ENCODE results near the gene TUBB1.
"Not testable (repeated sequence)": the region's sequence is repeated elsewhere in the genome, so short reads cannot be mapped to it uniquely, and the experiment has no call there.

TUBB1 gene

GRCh38 chr20:59006864-59007664 lies 12.2 kb upstream of the TUBB1 start, which contains the start of gene CTSZ:
Gene CTSZ, minus strand, starts transcription at chr20:59007254. Its CDS starts 126 bp downstream, at chr20:59007128.
- DNase-seq, result peak; percentile 74

GRCh38 chr20:59007665-59008511 lies 11.3 kb upstream of the TUBB1 start:
- DNase-seq, result peak; percentile 83

DNA sequence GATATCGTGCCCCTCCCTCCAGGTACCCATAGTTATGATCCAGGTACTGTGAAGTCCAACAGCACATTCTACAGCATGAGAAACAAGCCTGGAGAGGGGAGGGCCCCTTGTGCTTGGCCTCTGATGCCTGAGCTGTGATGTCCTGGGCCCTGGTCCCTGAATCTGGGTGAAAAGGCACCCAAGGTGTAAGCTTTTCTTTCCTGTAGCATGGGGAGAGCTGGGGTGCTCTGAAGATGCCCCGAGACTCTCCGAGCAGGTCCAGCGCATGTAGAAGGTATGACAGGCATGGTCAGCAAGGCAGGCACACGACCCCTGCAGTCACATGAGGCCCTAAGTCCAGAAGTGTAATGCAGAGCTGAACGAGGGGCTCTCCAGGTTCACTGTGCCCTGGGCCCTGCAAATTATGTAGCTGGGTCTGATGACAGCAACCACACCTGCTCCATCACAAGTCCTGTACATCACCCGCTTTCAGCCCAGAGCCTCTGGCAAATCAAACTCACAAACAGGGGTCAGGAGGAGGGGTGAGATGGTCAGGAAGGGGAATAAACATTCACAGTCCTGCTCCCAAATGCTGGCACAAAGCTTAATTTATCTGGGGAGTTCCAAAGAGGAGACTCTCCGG lies 10.4 kb upstream of the TUBB1 start:
- DNase-seq, result no peak

DNA sequence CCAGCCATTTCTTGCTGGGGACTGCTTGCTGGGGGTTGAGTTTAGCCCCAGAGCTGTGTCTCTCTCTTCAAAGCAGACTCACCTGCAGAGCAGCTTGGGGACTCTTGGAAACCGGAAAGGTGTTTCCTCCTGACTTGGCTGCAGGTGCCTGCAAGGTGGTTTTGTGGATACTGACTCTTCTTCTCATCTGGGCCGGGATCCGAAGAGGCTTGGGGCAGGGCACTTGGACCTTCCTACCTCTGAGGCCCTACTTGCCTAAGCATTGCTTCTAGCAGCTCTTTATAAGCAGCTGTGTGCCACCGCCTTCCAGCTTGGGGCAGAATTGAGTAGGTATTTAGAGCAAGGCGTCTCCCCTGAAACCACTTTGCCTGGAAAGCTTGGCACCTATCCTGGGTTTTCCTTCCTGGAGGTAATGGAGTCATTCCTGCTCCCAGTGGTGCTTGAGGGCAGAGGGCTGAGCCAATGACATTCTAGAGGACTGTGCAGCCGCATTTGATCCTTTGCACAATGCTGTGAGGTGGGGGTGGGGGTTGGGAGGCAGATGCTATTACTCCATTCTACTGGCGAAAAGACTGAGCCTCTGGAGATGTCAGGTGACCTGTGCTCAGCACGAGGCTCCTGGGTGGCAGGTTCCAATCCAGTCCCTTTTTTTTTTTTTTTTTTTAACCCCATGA lies 8.8 kb upstream of the TUBB1 start:
- peak; percentile 30 for DNase-seq

GRCh38 chr20:59010995-59011873 lies 8.0 kb upstream of the TUBB1 start:
- DNase-seq, result no peak

DNA sequence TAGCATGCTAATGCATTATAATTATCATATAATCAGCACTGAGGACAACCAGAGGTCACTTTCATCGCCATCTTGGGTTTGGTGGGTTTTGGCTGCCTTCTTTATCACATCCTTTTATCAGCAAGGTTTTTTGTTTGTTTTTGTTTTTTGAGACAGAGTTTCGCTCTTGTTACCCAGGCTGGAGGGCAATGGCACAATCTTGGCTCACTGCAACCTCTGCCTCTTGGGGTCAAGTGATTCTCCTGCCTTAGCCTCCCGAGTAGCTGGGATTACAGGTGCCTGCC lies 7.4 kb upstream of the TUBB1 start:
- not testable (repeated sequence) for DNase-seq

- DNase-seq, result no peak
Observed at GRCh38 chr20:59013031-59013951, 5.9 kb upstream of the TUBB1 start.

DNA sequence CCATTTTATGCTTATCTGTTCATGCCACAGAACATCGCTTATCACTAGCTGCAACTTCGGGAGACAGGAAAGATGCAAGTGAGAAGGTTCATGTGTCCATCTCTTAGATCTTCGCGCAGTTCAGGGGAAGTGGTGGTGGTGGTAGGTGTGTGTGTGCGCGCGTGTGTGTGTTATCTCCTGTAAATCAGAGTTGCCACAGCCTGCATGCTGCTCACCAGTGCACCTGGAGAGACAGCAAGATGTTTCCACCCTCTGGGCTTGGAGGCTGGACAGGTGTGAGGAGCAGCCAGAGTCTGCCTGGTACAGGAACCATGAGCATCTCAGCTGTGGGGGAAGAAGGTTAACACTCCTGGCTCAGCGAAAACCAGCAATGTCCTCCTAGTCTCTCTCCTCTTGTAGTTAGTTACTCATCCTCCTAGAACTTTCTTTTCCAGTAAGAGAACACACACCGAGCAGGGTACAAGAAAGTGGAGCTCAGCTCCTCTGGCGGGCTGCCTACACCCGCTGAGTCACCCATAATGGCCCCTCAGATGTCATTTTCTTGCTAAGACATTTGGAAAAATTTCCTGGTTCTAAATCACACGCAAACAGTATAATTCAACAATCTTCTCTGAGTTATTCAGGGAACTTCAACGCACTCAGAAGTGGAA lies 5.1 kb upstream of the TUBB1 start:
- DNase-seq, result peak; percentile 54

DNA sequence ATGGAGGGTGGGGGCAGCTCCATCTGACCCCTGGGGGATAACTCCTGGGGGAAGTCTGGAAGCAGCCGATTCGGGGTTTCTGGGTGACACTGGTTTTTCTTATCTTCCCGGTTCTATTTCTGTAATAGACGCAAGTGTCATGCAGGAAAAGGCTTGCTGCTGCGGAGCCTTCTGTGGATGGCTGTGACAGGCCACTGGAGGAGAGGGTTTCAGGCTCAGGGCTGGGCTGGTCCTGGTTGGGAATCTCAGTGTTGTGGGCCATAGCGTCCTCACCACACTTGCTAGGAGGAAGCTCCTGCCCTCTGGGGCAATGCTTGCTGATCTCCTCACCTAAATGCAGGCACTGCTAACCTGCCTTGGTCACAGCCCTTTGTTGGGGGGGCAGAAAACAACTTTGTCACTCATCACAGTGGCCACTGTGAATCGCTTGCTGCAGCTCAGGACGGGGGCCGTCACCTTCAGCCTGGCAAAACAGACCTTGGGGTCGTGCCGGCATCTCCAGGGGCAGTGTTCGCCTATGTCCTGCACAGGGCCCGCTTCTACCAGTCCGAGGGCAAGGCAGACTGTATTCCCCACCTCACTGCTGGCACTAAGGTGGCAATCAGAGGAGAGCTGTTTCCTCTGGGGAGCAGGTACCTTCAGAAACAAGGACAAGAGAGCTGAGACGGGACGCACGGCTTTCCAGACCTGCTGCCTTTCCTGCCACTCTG lies 4.4 kb upstream of the TUBB1 start:
- DNase-seq, result no peak

DNA sequence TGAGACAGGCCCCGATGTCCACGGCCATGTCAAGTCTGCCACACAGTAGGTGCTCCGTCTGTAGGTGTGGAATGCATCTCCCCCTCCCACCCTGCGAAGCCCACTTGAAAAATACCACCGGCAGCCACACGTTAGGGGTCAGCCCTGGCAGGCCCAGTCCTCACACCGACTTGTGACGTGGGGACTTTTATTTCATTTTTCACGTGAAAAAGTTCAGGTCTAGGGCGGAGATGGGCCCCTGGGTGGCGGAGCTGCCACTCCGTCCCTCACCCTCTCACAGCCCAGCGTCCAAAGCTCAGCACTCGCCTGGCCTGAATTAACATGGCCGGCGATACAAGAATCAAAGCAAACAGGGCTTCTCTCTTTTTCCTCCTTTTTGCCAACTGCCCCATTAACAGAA lies 3.8 kb upstream of the TUBB1 start:
- no peak for DNase-seq

GRCh38 chr20:59015812-59016711 lies 3.2 kb upstream of the TUBB1 start:
- DNase-seq, result no peak

- DNase-seq, result peak; percentile 22
Observed at GRCh38 chr20:59016795-59017492, 2.3 kb upstream of the TUBB1 start.

DNA sequence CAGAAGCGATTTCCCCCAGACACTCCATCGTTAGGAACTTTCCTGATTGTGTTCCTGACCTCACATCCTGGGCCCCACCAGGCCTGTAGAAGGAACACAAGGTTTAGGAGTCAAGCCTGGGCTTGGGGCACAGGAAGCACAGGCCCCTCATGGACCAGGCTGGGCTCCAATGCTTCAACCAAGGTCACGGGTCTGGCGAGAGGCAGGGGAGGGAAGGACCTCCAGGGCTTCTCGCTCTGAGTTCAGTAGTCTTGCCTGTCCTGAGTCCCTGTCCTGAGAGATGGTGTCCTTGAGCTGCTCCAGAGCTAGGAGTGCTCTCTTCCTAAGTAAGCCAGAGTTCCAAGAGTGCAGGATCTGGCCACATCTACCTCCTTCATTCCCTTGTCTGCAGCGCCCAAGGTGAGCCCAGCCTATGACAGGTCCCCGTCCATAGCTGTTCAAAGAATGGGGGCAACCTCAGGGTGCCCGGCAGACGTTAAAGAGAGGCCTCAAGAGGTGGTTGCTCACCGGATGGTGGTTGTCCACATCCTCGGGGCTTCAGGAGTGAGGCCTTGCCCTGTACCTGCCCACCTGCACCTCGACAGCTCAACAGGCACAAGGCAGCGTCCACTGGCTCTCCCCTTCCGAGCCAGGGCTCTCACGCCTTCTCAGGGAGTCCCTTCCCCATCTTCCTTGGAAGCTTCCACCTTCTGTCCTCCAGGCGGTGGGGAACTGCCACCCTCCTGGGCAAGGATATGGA lies 1.6 kb upstream of the TUBB1 start:
- DNase-seq, result no peak

DNA sequence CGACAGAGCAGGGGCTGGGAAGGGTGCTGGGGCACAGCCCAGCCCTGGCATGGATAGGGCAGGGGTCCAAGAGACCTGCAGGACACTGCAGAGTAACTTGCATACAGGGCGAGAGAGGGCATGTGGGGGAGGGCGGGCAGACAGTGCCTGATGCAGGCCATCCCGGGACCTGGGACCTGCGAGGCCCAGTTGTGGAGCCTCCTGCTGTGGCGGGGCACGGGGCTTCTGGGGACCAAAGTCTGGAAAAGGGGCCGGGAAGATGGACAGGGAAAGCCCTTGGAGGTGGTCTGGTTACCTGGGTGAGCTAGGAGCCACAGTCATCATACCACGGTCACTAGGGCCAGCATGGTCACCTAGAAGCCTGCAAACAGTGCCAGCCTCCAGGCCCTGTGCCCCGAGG lies 412 bp upstream of the TUBB1 start:
- DNase-seq, result no peak

- DNase-seq, result no peak
Observed at GRCh38 chr20:59020938-59021551, 1.8 kb downstream of the TUBB1 start.

GRCh38 chr20:59022754-59023153 lies 3.5 kb downstream of the TUBB1 start:
- no peak for DNase-seq

DNA sequence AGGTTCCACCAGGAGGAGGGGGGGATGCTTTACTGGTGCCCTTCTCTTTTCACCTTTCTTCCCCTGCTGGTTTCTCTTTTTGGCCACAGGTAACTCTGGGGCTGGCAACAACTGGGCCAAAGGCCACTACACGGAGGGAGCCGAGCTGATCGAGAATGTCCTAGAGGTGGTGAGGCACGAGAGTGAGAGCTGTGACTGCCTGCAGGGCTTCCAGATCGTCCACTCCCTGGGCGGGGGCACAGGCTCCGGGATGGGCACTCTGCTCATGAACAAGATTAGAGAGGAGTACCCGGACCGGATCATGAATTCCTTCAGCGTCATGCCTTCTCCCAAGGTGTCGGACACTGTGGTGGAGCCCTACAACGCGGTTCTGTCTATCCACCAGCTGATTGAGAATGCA lies 4.4 kb downstream of the TUBB1 start:
- no peak for DNase-seq
